ENCODE results near the gene VAPA.

GRCh38 chr18:9989481-9989880, 75.7 kb downstream of the VAPA start:
- TF ChIP-seq CTCF (conservative IDR thresholded peaks at IDR 0.05 in 1 of 2, IDR thresholded peaks at IDR 0.05 in 1 of 2; ENCODE audit: low read depth in 1 of 2, low read length in 2 of 2) (no peak), EZH2 (IDR thresholded peaks at IDR 0.05; ENCODE audit: low read length, missing control alignments) (no peak)
